HL-60 (cell line): ENCODE data around the gene NACC2.

Source experiments
- DNase-seq, 2 experiments: peaks; one replicate each; pipeline ENCODE4 v3.0.0-alpha.2; 2010 to 2020; ENCODE audit warnings: low read depth in 1 of 2, low spot score in 1 of 2
- H3K27ac ChIP-seq: fragments of 250-450 bp; sonication (Bioruptor Pico); replicated peaks from 2 replicates; pipeline ENCODE4 v1.5.1; 2020; ENCODE audit warnings: mild to moderate bottlenecking, moderate library complexity
- H3K27me3 ChIP-seq: fragments of 250-450 bp; sonication (Bioruptor Pico); 2 replicates; pipeline ENCODE4 v1.5.1; 2021; ENCODE audit warnings: mild to moderate bottlenecking, moderate library complexity; ENCODE audit not compliant: insufficient read depth, poor library complexity, severe bottlenecking
- H3K4me3 ChIP-seq: replicated peaks from 2 replicates; pipeline ENCODE4 v1.5.1; 2011; ENCODE audit warnings: mild to moderate bottlenecking, control low read depth, low read length; ENCODE audit not compliant: insufficient read depth
- CTCF ChIP-seq: IDR thresholded peaks from one replicate; pipeline ENCODE4 v1.5.1; 2011; ENCODE audit warnings: low read length, control low read depth, inconsistent platforms; ENCODE audit not compliant: insufficient read depth
- GABPA ChIP-seq: IDR thresholded peaks from 2 replicates; pipeline ENCODE4 v1.6.1; 2012; ENCODE audit warnings: low read depth
- POLR2AphosphoS5 ChIP-seq: IDR thresholded peaks from 2 replicates; pipeline ENCODE4 v1.6.1; 2012; ENCODE audit warnings: low read depth
- REST ChIP-seq: IDR thresholded peaks from 2 replicates; pipeline ENCODE4 v1.6.1; 2012; ENCODE audit warnings: low read depth; ENCODE audit not compliant: insufficient replicate concordance
- SPI1 ChIP-seq: IDR thresholded peaks from 2 replicates; pipeline ENCODE4 v1.6.1; 2012; ENCODE audit warnings: low read depth, mild to moderate bottlenecking, borderline replicate concordance

Gene NACC2

GRCh38 chr9:136031094-136031493, 64.0 kb downstream of the NACC2 start:
- Histone ChIP-seq H3K27ac (no peak overlapping the region), H3K27me3 (no peaks in the 10 kb centered on the region), H3K4me3 (no peak overlapping the region)
- TF ChIP-seq CTCF, result no peak
- TF ChIP-seq GABPA, result no peak
- TF ChIP-seq POLR2AphosphoS5, result no peak
- TF ChIP-seq SPI1, result no peak
- TF ChIP-seq REST, result no peak
- no peak for DNase-seq

- DNase-seq, result no peak
Measured at GRCh38 chr9:136029556-136029955, 65.5 kb downstream of the NACC2 start.

More at GRCh38 chr9:136029556-136029955, 65.5 kb downstream of the NACC2 start:
- H3K4me3 ChIP-seq, result no peak overlapping the region
- TF ChIP-seq GABPA (no peak), CTCF (no peak), SPI1 (no peak), POLR2AphosphoS5 (no peak), REST (no peak)
- H3K27me3 ChIP-seq, result no peaks in the 10 kb centered on the region
- H3K27ac ChIP-seq, result no peak overlapping the region
